Cerebellar cortex (tissue), 1 donor: ENCODE data around the gene SCUBE1.

ENCODE experiments used
- DNase-seq: peaks from one replicate; pipeline ENCODE4 v3.0.0-alpha.2; 2015; ENCODE audit warnings: low spot score

Gene SCUBE1

DNA sequence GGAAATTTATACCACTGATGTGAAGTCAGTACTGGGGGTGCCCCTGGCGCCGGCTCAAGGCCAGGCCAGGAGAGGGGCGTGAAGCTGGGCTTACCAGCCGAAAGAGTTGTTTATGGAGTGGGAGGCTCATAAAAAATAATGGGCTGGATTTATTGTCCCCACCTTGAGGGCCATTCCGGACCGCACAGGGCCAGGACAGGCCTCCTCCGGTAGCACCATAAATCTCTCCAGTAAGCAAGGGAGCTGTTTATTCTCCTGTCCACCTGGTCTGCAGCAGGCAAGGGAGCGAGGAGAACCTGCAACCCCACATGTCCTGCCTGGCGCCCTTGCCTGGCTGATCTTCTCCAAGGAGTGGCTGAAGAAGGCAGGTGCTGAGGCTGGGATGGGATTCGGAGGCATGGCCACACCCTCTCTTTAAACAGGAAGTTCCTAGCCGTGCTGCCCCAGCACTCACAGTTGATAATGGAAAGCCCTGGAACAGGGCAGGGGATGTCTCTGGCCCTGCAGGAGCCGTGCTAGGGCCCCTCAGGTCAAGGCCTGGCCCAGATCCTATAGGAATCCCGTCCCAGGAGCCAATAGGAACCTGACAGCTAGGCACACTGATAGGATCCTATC, 65.1 kb downstream of the SCUBE1 start:
- DNase-seq = no peak

DNA sequence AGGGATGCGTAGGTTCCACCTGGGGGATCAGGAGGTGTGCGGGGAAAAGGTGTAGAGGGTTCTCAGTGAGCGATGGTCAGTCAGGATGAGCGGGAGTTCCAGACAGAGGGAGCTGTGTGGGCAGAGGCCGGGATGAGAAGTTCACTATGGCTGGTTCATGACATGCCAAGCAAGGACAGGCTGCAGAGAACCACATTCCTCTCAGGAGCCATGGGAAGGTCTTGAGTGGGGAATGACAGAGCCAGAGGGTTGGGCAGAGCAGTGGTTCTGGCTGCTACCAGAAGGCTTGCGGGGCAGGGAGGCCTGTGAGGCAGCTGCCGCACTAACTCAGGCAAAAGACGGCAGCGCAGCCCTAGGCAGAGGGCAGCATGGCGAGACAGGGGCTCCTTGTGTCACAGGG, 66.1 kb downstream of the SCUBE1 start:
- no peak for DNase-seq

DNA sequence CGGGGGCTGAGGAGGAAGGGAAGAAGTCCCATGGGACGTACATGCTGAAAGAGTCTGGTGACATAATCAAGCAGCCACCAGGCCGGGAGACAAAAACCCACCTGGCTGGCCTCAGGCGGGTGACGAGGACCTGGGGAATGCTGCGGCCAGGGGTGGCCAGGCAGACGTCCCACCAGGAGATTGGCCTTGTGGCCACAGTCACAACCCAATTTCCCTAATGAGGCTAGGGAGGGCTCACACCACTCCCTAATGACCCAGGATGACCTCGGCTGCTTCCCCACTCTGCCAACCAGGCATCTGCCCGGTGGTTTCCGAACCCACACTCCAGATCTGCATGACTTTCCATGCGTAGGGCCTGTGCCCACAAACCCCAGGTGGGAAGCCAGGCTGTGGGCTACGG, 66.9 kb downstream of the SCUBE1 start:
- DNase-seq = no peak

DNA sequence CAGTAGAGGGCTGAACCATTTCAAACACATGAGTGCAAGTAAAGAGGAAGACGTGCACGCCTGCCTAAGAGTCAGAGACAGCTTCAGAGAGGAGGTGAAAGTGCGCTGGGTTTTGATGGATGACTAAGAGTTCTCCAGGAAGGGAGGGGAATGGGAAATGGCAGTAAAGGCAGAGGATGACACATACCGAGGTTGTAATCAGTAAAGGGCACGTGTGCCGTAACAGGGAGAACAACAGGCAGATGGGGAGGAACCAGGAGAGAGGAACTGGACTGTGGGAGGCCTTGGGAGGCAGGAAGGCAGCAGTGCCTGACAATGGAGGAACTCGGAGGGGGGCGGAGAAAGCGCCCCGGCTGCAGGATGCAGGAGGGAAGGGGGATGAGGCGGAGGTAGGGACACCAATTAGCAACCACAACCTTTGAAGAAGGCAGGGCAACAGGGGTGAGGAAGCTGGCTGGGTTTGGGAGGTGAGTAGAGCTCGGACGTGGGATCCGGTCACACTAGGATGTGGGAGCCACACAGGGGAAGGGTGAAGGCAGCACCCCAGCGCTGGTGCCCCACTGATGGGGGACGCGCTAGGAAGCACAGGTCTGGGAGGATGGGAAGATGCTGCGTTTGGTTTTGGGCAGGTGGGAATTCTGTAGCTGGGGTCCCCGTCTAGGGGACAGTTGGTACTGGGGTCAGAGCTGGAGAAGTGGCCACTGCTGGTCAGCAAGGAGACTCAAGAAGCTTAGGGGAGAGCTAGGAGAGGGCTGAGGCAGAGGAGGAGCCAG, 67.4 kb downstream of the SCUBE1 start:
- no peak for DNase-seq

DNA sequence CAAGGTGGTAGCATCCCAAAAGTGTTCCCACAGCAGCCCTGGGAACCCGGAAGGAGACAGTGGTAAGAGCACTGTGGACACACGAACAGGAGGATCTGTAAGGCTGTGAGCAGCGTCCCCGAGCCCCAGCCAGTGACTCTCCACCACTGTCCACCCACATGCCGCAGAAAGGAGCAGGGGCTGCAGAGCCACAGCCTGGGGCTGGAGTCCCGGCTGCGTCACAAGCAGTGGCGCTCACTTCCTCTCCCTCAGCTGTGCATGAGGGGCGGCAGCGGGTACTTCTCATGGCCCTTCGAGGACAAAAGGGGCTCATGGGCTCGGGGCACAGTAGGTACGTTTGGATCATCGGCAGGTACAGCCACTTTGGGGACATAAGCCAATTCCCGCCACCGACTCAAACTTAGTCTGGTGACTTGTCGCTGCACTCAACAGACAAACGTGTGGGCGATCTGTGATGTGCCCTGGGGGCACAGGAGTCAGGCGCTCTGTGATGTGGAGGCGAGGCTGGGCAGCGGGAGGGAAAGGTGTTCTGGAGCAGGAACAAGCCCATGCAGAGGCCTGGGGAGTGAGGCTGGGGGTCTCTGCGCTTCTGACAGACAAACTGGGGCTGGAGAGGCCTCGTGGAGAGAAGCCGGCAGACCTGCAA, 68.5 kb downstream of the SCUBE1 start:
- DNase-seq = no peak

DNA sequence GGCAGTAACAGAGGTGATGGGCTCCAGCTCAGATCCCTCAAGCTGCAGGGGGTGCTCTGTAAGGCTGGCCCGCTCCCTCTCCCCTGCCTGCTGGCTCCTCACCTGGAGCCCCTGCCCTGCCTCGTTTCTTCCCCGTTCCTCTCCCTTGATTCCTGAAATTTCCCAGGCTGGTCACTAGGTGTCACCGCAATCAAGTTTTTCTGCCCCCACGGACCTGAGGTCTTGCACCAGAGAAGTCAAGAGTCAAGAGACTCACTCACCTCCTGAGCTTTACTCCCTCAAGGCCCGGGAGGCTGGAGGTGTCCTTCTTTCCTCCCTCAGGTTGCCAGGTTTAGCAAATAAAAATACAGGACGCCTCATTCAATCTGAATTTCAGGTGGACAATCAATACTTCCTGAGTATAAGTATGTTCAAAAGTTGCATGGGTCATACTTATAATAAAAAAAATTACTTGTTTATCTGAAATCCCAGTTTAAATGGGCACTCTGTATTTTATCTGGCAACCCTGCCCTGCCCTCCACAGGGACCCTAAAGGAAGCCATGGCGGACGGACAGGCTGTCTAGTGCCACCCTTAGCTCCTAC, 69.2 kb downstream of the SCUBE1 start:
- DNase-seq = peak; percentile 68

DNA sequence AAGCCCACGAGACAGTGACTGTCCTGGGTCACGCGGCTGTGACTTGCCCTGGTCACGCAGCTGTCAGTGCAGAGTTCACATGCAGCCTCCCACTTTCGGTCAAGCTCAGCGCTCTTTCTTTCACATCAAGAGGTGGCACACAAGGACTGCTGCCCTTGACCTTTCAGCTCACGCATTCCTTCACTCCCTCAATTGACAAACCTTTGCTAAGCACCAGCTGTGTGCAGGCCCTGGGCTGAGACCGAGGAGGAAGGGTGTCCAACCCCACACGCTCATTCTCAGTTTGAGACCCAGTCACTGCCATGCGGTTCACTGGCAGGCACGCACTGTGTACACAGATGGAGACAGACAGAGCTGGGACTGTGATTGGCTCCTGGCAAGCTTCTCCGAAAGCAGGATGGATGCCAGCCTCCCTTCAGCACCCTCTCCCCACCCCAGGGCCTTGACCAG, 70.3 kb downstream of the SCUBE1 start:
- no peak for DNase-seq

DNA sequence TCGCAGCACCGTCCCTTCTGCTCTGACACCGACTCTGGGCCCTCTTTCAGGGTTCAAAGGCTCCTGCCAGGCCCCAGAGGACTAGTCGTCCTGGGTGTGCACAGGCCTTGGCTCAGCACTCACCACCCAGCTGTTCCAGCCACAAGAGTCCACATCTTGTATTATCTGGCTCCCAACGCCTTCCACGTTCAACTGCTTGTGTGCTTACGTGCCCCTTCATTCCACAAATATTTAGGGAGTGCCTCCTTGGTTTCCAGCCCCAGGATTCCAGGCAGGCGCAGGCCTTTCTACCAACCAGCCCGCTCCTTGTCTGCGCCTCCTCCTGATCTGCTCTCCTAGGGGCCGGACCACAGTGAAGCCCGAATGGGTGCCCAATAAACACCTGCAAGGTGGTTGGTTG, 70.9 kb downstream of the SCUBE1 start:
- no peak for DNase-seq

DNA sequence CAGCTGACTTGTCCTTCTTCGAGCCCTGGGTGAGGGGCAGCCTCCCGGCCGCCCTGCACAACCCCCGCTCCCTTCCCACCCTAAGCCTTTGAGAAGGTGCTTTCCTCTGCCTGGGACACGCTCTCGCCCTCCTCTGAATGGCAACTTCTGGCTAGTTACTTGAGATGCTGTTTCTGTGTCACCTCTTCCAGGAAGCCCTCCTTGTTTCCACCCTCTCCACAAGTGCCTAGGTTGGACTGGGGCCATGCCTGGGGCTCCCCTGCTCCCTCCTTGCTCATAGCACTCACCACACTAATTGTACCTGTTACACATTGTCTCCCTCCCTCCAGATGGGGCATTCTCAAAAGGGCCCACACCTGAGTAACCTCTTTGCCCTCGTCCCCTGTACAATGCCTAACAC, 72.2 kb downstream of the SCUBE1 start:
- DNase-seq = no peak

DNA sequence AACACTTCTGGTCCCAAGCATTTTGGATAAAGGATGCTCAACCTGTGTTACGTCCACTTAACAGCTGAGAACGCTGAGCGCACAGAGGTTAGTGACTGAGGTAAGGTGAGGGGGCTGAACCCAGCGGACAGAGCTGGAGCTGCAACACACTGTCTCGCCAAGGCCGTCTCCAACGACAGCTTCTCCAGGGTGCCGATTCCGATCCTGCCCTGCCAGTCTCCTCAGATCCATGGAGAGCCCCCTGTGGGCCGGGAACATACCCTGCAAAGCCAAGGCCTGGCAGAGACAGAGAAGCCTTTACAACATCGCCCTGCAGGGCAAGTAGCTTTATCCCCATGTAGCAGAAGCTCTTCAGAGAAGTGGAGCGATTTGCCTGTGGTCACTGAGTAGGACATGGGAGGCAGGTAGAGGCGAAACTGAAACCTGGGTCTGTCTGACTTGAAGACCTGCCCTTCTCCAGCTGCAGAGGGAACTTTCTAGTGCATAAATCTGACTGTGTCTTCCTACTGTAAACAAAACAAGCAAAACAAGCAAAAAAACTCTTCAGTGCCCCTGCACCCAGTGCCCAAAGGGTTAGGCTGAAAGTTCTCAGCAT, 72.8 kb downstream of the SCUBE1 start:
- no peak for DNase-seq

DNA sequence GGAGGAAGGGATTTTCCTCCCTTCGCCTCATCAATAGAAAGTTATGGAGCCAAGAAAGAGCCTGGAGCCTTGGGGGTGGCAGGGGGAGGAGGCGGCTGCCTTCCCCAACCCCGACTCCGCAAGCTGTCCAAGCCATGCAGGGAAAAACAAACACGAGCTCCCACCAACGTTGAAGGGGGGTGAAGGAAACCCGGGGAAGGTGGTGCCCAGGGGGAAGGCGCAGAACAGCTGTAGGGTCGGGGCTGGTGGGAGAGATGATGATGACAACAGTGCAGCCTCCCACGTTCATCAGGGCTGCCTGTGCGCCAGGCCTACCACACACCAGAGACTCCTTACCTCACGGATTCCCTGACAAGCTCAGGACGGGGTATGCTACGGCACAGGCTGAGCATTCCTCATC, 73.5 kb downstream of the SCUBE1 start:
- no peak for DNase-seq

DNA sequence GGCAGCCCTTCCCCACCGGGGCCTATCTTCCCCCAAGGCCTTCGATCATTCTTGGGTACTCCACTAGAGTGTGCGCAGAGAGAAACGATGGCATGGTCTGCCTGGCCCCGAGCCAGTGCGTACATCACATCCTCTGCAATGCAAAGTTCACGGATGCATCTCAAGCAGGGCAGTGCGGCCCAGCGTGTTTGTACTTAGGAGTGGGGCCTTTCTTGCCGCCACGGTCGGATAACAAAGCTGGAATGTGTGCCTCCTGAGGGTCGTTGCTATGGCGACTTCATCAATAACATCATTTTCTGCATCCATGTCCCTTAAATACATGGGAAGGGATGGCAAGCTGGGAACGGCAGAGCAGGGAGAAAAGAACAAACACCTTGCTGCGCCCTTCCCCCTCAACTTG, 73.9 kb downstream of the SCUBE1 start:
- DNase-seq = no peak

DNA sequence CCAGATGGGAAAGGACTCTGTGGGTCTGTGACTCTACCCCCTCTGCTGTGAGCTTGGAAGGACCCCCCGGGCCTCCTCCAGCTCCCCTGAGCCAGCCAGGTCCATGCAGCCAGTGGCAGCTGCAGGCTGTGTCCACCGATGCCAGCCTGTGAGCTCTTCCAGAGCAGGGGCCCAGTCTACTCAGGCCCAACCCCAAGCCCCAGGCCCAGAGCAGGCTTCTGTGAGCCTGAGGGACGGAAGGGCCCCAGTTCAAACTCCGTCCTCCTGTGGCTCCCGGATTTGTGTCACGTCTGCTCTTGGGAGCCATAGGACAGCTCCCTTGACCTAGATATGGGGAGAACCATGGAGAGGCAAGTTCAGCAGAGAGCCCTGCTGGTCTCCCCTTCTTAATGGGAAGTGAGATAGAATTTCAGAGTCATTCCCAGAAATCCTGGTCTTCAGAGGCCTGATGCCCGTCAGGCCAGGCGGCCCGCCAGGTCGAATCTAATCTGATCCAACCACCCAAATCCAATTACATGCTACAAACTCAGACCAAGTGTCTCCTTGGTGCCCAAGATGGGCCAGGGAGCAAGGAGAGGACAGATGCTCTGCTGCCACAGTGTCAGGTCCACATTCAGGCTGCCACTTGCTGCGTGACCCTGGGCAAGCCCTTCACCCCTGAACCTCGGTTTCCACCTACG, 75.1 kb downstream of the SCUBE1 start:
- DNase-seq = no peak

DNA sequence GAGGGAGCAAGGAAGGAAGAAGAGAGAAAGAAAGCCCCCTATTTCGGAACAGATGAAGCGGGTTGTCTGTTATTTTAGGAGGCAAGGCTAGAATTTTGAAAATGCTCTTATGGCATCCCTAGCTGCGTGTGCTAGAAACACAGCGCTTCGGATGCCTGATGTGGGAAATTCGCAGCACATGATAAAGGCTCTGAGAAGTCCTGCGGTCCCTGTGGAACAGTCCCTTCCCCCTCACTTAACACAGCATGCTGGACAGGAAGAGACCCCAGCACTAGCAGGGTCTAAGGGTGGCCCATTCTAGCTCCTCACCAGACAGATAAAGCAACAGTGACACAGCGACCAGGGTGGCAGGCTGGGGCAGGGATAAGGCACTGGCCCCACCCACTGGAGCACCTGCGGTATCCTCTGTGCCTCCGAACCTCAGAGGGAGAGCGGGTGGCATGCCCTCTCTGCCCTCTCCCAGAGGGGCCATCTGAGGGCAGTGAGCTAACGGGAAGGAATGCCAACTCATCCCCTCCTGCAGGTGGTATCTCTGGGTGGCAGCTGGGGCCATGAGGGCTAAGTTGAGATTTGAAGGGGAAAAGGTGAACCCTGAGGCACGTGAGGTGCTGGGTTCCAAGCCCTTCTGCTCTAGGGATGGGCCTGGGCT, 75.7 kb downstream of the SCUBE1 start:
- no peak for DNase-seq

DNA sequence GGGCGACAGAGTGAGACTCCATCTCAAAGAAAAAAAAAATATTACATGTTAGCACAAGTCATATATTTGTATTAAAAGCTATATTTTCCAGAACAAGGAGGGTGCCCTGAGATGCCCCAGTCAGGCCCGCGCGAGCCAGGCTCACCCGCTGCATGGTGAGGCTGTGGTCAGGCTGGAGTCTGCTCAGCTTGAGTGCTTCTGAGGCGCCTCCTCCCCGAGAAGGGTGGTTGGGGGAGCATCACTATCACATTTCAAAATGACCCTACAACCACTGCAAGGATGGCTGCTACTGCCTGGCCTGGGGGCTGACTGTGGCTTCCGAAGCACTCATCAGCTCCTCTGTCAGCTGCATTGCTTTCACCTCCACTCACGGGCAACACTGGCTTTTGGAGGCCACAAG, 77.1 kb downstream of the SCUBE1 start:
- no peak for DNase-seq

DNA sequence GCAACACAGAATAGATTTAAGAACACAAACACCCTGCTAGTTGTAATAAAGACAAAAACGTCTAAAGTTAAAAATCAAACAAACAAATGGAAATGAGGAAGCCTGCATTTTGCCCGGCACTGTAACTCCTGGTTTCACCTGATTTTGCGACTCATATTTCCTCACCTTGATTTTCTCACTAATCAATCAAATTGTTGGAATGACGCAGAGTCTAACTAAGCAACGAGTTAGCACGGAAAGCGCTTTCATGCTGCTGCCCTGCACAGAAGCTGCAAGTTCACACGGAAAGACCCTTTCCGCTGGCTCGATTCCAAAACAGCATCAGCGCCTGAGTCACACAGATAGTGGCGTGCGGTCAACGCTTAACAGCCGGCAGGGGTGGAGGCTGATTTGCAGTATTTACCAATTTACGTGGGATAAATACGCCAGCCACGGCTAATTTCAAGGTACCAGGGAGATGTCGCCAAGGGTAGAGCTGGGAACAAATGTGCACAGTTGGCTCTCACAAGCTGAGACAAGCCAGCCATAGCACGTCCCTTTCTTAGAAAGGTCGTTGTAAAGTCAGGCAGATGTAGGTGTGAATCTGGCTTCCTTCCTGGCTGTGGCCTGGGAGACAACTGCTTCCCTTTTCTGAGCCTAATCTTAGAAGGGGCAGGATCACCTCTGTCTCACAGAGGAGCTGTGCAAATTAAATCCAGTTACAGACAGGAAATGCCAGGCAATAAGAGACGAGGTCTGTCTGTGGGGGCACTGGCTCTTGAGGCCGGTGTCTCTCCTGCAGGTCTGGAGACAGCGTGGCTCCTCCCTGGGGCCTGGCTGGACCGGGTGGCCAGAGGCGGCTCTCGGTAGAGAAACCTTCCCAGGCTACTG, 79.3 kb downstream of the SCUBE1 start:
- DNase-seq = no peak

DNA sequence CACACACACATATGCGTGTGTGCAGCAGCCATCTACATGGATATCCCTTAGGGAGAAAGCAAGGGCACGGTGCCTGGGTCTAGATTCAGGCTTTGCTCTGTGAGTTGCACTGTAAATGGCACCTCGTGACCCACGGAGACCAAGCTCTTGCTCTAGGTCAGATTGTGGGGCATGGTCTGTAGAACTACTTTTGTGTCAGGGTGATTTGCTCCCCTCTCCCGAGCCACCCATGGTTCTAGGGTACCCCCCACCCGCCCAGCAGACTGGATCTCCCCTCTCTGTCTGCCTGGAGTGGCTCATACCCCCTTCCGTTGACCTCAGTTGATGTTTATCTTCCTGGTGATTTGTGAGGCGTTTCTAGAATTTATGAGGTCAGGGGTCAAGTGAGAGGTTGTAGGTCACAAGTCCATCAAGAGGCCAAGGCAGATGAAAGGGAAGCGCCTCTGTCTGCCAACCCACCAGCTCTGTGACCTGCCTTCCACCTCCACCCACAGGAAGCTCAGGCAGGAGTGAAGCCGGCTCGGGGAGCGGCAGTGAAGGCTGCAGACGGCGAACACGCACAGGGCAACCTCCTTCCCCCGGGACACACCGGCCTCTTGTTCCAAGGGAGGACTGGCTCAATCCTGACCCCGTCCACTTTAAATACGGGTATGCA, 80.1 kb downstream of the SCUBE1 start:
- no peak for DNase-seq

DNA sequence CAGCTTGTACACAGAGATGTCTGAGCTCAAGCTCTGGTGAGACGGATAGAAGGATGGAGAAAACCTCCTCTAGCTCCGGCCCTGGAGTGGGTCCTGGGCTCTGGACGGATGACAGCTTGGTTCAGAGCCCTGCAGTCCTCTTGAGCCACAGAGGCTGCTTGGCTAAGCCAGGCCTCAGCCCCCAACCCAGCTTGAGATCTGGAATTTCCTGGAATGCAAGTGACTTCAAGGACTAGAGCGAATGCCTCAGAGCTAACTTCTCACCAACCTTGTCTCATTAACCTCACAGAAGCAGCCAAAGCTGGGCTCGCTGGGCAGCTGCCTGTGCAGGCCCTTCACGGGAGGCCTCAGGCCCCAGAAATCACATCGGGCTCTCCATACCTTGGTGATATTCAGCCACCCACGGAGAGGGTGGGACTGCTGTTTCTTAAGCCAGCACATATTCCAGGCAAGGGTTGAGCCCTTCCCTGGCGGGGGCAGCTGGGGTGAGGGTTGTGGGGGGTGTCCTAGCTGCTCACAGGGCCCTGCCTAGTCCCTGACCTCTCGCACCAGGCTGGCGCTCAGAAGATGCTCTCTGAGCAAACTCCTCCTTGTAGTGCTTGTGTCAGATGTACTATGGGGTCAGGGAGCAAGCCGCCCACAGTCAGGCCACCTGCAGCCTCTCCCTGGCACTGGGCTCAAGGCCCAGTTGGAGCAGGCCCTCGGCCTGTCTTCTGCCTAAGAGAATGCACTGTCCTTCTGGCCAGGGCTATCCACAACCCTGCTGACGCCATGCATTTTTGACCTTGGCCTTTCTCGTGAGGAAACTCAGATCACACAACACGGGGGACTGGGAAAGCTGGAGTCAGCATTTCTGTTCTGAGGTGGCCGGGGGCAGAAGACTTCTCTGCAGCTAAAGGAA, 82.6 kb downstream of the SCUBE1 start:
- peak; percentile 46 for DNase-seq

DNA sequence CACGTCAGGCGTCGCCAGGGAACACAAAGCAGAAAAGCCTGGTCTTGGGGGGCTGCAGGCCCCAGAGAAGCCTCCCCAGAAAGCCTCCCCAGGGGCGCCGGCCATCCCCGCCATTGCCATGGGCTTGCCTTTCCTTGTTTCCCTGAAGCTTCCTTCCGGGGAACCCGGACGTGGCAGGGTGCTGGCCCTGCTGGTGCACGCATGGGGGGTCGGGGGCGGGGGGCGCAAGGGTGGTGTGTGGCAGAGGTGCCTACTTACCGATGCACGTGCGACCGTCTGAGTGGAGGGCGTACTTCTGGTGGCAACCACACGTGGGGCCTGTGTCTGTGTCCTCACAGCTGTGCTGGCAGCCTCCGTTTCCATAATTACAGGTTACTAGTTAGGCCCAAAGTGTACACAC, 85.2 kb downstream of the SCUBE1 start:
- no peak for DNase-seq
